Activated T-helper 1 cell treated with anti-CD3 and anti-CD28 coated beads, Interleukin-2, amount 50 U/mL, for 16 hours (primary cell): ENCODE results near the gene XKR7.
A peak's percentile ranks its signal among the peaks of the same experiment; 100 is the strongest.
"Not testable (repeated sequence)": the region's sequence is repeated elsewhere in the genome, so short reads cannot be mapped to it uniquely, and the experiment has no call there.

Experiments
- DNase-seq, 2 donors: peaks; one replicate each; pipeline ENCODE4 v3.0.0-alpha.2; 2020; ENCODE audit warnings: low read depth in 1 of 2, low spot score in 1 of 2

The XKR7 gene

DNA sequence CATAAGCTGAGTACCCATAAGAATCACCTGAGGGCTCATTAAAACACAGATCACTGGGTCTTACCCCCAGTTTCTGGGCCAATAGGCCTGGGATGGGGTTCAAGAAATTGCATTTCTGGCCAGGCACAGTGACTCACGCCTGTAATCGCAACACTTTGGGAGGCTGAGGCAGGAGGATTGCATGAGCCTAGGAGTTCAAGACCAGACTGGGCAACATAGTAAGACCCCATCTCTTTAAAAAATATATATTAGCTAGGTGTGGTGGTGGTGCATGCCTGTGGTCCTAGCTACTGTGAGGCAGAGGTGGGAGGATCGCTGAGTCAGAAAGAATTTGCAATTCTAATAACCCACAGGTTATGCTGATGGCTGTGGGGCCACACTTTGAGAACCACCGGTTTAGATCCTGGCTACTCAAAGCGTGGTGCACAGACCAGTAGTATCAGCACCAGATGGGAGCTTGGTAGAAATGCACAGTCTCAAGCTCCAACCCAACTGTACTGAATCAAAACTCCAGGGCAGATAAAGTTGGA is 44.3 kb downstream of the XKR7 start:
- DNase-seq, result no peak

DNA sequence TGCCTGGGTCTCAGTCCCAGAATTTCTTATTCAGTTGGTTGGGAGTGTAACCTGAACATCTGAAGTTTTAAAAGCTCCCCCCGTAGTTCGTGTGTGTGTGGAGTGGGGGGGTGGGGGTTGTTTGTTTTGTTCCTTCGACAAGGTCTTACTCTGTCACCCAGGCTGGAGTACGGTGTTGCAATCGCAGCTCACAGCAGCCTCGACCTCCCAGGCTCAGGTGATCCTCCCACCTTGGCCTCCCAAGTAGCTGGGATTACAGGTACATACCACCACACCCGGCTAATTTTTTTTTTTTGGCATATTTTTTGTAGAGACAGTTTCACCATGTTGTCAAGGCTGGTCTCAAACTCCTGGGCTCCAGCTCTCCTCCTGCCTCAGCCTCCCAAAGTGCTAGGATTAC is 45.4 kb downstream of the XKR7 start:
- DNase-seq, result no peak

GRCh38 chr20:32017711-32018251 is 49.8 kb downstream of the XKR7 start:
- peak; percentile 18 to 24 for DNase-seq

- peak; percentile 15 to 21 for DNase-seq
Measured at GRCh38 chr20:32018269-32019155, 50.6 kb downstream of the XKR7 start.

DNA sequence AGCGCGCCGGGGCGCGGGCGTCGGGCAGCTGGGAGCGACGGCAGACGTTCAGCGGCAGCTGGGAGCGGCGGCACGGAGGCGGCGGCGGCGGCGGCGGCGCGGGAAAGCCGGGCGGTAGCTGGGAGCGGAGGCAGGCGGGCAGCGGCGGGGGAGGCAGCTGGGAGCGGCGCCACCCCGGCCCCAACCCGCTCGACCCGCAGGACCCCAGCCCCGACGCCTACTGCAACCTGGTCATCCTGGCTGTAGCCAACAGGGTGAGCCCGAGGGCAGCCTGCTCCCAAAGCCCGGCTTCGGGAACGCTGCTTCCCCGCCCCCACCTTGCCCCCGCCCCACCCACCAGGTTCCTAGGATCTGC is 51.2 kb downstream of the XKR7 start:
- DNase-seq, result no peak

DNA sequence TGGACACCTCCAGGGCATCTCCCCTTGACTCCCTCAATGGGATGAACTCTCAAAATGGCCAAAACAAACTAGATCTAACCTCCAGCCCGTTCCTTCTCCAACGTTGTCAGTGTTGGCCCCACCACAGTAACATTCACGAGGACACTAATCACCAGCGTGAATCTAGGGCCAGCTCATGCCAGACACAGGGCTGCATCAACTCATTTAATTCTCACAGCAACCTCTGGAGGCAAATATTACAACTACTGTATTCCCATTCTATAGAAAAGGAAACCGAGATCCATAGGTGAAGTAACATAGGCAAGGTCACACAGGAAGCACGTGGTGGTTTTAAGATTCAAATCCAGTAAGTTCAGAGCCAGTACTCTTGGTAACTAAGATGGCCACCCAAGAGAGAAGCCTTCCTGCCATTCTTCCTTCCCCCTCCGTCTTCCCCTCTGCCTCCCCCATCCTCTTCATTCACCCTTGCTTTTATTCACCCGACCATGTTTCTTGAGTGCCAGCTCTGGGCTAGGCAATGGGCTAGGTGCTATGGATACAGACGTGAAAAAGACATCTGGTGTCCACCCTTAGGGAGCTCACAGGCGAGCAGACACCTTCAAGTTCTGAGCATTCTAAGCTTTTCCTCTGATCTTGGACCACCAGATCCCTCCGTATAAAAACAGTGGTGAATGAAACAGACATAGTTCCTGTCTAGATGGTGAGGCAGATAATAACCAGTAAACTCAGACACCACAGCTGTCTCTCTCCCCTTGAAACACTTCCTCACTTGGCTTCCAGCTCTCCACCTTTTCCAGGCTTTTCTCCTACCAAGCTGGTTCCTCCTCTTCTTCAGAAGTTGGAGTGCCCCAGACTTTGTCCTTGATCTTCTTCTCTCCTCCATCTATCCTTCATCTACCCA is 51.9 kb downstream of the XKR7 start:
- DNase-seq, result no peak

- no peak for DNase-seq
Measured at GRCh38 chr20:32021091-32021490, 53.1 kb downstream of the XKR7 start.

DNA sequence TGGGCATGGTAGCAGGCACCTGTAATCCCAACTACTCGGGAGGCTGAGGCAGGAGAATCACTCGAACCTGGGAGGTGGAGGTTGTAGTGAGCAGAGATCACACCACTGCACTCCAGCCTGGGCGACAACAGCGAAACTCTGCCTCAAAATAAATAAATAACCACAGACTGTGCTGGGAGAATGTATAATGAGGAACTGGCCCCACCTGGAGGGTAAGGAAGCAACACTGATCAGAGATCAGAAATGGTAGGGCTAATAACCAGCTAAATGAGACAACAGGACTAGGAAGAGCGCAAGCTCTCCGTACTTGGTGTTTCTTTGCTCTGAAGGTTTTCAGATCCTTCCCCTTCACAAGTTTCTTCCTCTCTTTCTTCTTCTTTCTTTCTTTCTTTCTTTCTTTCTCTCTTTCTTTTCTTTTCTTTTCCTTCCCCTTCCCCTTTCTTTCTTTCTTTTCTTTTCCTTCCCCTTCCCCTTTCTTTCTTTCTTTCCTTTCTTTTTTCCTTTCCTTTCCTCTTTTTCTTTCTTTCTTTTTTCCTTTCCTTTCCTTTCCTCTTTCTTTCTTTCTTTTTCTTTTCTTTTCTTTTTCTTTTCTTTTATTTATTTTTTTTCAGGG is 56.8 kb downstream of the XKR7 start:
- no peak for DNase-seq

GRCh38 chr20:32027643-32028042 is 59.7 kb downstream of the XKR7 start:
- no peak for DNase-seq

GRCh38 chr20:32028647-32029372 is 60.9 kb downstream of the XKR7 start:
- no peak for DNase-seq

- no peak for DNase-seq
Measured at GRCh38 chr20:32029561-32029960, 61.6 kb downstream of the XKR7 start.

DNA sequence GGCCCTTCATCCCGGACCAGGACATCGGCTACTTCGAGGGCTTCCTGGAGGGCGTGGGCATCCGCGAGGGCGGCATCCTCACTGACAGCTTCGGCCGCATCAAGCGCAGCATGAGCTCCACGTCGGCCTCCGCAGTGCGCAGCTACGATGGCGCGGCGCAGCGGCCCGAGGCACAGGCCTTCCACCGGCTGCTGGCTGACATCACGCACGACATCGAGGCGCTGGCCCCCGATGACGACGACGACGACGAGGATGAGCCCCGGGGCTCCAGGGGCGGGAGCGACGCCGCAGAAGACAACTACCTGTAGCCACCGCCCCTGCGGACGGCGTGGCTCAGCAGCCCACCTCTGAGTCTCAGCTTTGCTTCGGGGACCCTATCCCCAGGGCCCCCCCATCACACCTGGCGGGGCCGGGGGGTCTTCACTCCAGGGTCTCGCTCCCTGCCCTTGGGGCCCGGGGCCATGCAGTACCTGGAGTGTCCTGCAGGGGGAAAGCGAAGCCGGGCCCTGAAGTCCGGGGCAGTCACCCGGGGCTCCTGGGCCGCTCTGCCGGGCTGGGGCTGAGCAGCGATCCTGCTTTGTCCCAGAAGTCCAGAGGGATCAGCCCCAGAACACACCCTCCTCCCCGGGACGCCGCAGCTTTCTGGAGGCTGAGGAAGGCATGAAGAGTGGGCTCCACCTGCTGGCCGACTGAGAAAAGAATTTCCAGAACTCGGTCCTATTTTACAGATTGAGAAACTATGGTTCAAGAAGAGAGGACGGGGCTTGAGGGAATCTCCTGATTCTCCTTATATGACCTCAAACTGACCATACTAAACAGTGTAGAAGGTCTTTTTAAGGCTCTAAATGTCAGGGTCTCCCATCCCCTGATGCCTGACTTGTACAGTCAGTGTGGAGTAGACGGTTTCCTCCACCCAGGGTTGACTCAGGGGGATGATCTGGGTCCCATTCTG is 63.3 kb downstream of the XKR7 start:
- peak; percentile 26 to 28 for DNase-seq

GRCh38 chr20:32033316-32033715 is 65.4 kb downstream of the XKR7 start:
- no peak for DNase-seq

DNA sequence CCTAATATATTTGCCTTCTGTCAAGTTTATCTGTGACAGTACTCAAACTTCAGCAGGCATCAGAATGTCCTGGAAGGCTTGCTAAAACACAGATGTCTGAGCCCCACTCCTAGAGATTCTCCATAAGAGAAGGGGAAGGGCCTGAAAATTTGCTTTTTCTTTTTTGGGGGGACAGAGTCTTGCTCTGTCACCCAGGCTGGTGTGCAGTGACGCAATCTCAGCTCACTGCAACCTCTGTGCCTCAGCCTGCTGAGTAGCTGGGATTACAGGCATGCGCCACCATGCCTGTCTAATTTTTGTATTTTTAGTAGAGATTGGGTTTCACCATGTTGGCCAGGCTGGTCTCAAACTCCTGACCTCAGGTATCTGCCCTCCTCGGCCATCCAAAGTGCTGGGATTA is 65.8 kb downstream of the XKR7 start:
- not testable (repeated sequence) for DNase-seq

DNA sequence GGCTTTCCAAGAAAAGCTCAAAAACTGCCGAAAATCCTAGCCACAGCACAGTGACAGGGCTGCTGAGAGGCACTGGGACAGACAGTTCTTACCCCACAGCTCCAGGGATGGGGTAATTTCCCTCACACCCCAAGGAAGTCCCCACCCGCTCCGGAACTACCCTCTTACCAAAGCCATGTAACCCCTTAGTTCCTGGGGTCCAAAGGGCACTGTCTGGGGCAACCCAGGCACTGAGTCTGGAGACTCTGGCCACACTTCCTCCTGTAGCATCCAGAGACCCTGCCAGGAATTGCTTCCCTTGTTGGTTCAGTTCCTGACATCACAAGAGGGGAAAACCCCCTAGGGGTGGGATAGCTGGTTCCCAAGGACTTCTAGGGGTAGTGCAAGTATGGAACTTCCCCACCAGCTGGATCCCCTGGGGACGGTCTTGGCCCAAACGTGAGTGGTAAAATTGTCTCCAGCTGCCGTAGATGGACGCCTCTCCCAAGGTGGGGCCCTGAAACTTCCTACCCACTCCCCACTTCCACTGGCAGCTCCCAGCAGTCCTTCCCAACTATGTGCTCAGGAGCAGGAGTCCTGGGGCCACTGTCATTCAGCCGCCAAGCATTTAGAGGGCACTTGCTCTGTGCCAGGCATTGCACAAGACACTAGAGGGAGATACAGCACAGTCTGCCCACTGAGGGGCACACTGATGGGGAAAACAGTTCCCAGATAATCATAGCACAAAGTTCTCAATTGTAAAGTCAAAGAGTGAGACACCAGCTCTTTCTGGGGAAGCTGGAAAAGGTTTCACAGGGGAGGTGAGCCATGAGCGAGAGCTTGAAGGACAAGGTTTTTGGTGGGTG is 66.9 kb downstream of the XKR7 start:
- DNase-seq, result no peak

DNA sequence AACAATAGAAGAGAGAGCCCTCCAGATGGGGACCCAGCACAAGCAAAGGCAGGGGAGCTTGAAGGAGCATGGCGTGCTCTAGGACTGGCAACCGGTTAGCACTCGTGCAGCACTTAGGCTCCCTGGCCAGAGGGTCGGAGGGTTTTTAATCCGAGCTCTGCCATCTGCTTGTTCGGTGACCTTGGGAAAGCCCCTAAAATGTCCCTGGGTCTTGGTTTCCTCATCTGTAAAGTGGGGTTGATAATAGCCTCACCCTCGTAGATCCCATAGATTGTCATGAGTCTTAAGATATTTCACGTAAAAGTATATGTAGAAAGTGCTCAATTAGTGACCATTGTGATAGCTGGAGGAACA is 67.5 kb downstream of the XKR7 start:
- DNase-seq, result no peak

- no peak for DNase-seq
Measured at GRCh38 chr20:32036252-32036651, 68.3 kb downstream of the XKR7 start.

DNA sequence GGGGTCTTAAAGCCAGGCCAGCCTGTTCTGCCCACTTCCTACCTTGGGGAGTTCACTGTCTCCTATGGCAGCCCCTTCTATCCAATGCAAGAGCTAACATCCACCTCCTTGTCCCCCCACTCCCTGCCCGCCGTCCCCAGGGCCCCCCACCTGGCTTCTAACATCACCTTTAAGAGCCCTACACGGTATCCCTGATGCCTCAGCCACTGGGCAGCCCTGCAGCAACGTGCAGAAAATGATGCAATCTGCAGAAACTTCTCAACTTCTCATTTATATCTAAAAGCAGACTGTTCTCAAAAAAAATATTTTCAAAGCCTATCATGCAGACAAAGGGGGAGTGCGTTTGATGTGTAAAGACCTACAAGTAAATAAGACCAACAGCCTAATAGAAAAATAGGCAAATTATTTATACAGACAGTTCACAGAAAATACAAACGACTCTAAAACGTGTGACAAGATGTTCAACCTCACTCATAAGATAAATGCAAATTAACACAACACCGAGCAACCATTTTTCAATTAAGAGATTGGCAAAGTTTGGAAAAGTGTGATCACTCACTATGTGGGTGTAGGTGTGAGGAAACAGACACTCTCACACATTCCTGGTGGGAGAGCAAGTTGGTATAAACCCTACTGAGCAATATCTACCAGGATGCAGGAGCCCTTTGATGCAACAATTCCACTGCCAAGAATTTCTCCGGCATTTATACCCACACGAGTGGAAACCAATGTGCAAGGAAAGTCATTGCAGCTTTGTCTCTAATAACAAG is 69.0 kb downstream of the XKR7 start:
- no peak for DNase-seq
